K562 (cell line): ENCODE results near the gene PHF10. TPM values are rescaled to one million over a fixed set of nuclear protein-coding genes. Genes with fewer than 3 reads are reported as not detected.

Source experiments
- FOXK1 ChIP-seq: sonication (generic); formaldehyde crosslinking; IDR thresholded peaks from 2 replicates; pipeline ENCODE4 v1.8.0; 2022; ENCODE audit warnings: missing genetic modification reagents, mild to moderate bottlenecking, borderline replicate concordance
- MEIS2 ChIP-seq: fragments of 450-650 bp; IDR thresholded peaks from 2 replicates; pipeline ENCODE4 v1.6.1; 2014; ENCODE audit warnings: mild to moderate bottlenecking; ENCODE audit not compliant: partially characterized antibody
- NONO ChIP-seq, 2 experiments: fragments of 200-400 bp in 1 of 2; fragments of 450-650 bp in 1 of 2; formaldehyde crosslinking in 1 of 2; IDR thresholded peaks; 2 replicates each; pipeline ENCODE4 v1.6.1; 2017; ENCODE audit warnings: low read depth in 2 of 2, mild to moderate bottlenecking in 2 of 2, moderate library complexity in 2 of 2, low read length in 1 of 2
- NR2C2 ChIP-seq, 2 experiments: fragments of 200-800 bp in 1 of 2; sonication (Bioruptor generic) in 1 of 2; sonication (generic) in 1 of 2; formaldehyde crosslinking in 1 of 2; IDR thresholded peaks; 2 replicates each; pipeline versions ENCODE4 v1.6.1 to v1.8.0; 2016 to 2022; ENCODE audit warnings: mild to moderate bottlenecking in 1 of 2, missing compliant biosample characterization in 1 of 2, missing genetic modification characterization in 1 of 2, missing genetic modification reagents in 1 of 2
- PHB2 ChIP-seq: fragments of 450-650 bp; IDR thresholded peaks from 2 replicates; pipeline ENCODE4 v1.6.1; 2017; ENCODE audit warnings: low read depth
- POLR3G ChIP-seq: IDR thresholded peaks from 2 replicates; pipeline ENCODE4 v1.6.1; 2011; ENCODE audit not compliant: insufficient read length, insufficient replicate concordance; ENCODE audit errors: extremely low read depth
- RREB1 ChIP-seq: fragments of 250-450 bp; sonication (Bioruptor Pico); IDR thresholded peaks from 2 replicates; pipeline ENCODE4 v1.4.0; 2020
- SMARCE1 ChIP-seq: fragments of 450-650 bp; IDR thresholded peaks from 2 replicates; pipeline ENCODE4 v1.7.1; 2016; ENCODE audit warnings: mild to moderate bottlenecking
- TAL1 ChIP-seq: fragments of 450-650 bp; IDR thresholded peaks from 2 replicates; pipeline ENCODE4 v1.6.1; 2016; ENCODE audit warnings: mild to moderate bottlenecking
- ZBTB7A ChIP-seq: IDR thresholded peaks from 2 replicates; pipeline ENCODE4 v1.6.1; 2011; ENCODE audit warnings: low read depth, mild to moderate bottlenecking, low read length, moderate library complexity, borderline replicate concordance; ENCODE audit not compliant: control insufficient read depth
- ZNF395 ChIP-seq: fragments of 200-800 bp; sonication (Bioruptor generic); IDR thresholded peaks from 2 replicates; pipeline ENCODE4 v1.6.1; 2017; ENCODE audit warnings: missing genetic modification characterization, missing compliant biosample characterization
- ZNF444 ChIP-seq: fragments of 250-450 bp; sonication (Bioruptor Pico); IDR thresholded peaks from 2 replicates; pipeline ENCODE4 v1.4.0; 2020; ENCODE audit warnings: mild to moderate bottlenecking, moderate library complexity
- ZNF639 ChIP-seq, 2 experiments: fragments of 200-800 bp in 1 of 2; sonication (Bioruptor generic) in 1 of 2; sonication (generic) in 1 of 2; formaldehyde crosslinking in 1 of 2; IDR thresholded peaks in 1 of 2; conservative IDR thresholded peaks in 1 of 2; 2 replicates each; pipeline versions ENCODE4 v1.5.0 to v1.6.1; 2016 to 2020; ENCODE audit warnings: missing compliant biosample characterization in 1 of 2, missing genetic modification characterization in 1 of 2, missing genetic modification reagents in 1 of 2
- ZNF778 ChIP-seq: fragments of 450-650 bp; formaldehyde crosslinking; IDR thresholded peaks from 2 replicates; pipeline ENCODE4 v1.4.0; 2020; ENCODE audit warnings: mild to moderate bottlenecking, moderate library complexity
- polyA plus RNA-seq, 8 experiments: library from polyadenylated mRNA; depleted of rRNA in 4 of 8; stranded (reverse) in 5 of 8; unstranded in 3 of 8; fragments of >200 nt; fragmentation: Nextera tagmentation in 2 of 8; fragmentation: Illumina TruSeq in 1 of 8; extraction: Ambion mirVana in 2 of 8; extraction: Trizol in 1 of 8; gene quantifications; 2 replicates each; pipeline versions ENCODE4 v1.2.1 to v1.2.3, GENCODE V29; 2011 to 2014; ENCODE audit warnings: inconsistent platforms in 1 of 8, missing spikeins in 1 of 8
- total RNA-seq, 7 experiments: library from RNA; depleted of rRNA in 6 of 7; stranded (reverse); fragments of >200 nt in 6 of 7; fragmentation: Illumina TruSeq in 2 of 7; extraction: Trizol in 2 of 7; gene quantifications; 2 replicates each; pipeline versions ENCODE4 v1.2.1 to v1.2.3, GENCODE V29; 2011 to 2021; ENCODE audit warnings: low replicate concordance in 1 of 7
- TF ChIP-seq, protein P1 (sequence below): sonication (generic); formaldehyde crosslinking; IDR thresholded peaks from 2 replicates; pipeline ENCODE4 v1.8.1; 2023; ENCODE audit warnings: mild to moderate bottlenecking, missing genetic modification reagents

Gene PHF10
- total and polyA plus RNA-seq, 9 of the 15 experiments (the other 6 are each of a cell fraction or from before 2014, with no cell fraction given) = 23.9 to 88.9 (median 46.0) TPM

GRCh38 chr6:169723991-169724493, 258 bp downstream of the PHF10 start (continued):
- TF ChIP-seq, protein P1, sequence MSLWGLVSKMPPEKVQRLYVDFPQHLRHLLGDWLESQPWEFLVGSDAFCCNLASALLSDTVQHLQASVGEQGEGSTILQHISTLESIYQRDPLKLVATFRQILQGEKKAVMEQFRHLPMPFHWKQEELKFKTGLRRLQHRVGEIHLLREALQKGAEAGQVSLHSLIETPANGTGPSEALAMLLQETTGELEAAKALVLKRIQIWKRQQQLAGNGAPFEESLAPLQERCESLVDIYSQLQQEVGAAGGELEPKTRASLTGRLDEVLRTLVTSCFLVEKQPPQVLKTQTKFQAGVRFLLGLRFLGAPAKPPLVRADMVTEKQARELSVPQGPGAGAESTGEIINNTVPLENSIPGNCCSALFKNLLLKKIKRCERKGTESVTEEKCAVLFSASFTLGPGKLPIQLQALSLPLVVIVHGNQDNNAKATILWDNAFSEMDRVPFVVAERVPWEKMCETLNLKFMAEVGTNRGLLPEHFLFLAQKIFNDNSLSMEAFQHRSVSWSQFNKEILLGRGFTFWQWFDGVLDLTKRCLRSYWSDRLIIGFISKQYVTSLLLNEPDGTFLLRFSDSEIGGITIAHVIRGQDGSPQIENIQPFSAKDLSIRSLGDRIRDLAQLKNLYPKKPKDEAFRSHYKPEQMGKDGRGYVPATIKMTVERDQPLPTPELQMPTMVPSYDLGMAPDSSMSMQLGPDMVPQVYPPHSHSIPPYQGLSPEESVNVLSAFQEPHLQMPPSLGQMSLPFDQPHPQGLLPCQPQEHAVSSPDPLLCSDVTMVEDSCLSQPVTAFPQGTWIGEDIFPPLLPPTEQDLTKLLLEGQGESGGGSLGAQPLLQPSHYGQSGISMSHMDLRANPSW (CRISPR knock-in tag) = no peak
- TF ChIP-seq ZNF444 (no peak), PHB2 (no peak), NR2C2 (CRISPR knock-in tag; IDR thresholded peaks at IDR 0.05) (no peak), NR2C2 (tag; IDR thresholded peaks at IDR 0.05) (no peak), FOXK1 (CRISPR knock-in tag) (no peak), ZBTB7A (no peak), RREB1 (CRISPR knock-in tag) (0 out of 2 replicates have a peak, but pooled peaks have one; percentile 18), ZNF778 (CRISPR knock-in tag) (no peak), MEIS2 (no peak), ZNF639 (CRISPR knock-in tag; conservative IDR thresholded peaks at IDR 0.05 in 1 of 2, IDR thresholded peaks at IDR 0.05 in 1 of 2) (peak in 1 of 2 experiments; percentile 85; a peak in 1 of 4 replicates), ZNF395 (CRISPR knock-in tag) (0 out of 2 replicates have a peak, but pooled peaks have one; percentile 53), SMARCE1 (no peak), NONO (IDR thresholded peaks at IDR 0.05; ENCODE audit: low read depth in 2 of 2, low read length in 1 of 2) (peak; percentile 15 to 90; a peak in 3 of 4 replicates), TAL1 (no peak), POLR3G (no peak)
